DND-41 (cell line): ENCODE results near the gene CD58.

Experiments used
- EZH2 ChIP-seq: IDR thresholded peaks from 3 replicates; pipeline ENCODE4 v1.6.1; 2012; ENCODE audit warnings: borderline replicate concordance, low read depth, mild to moderate bottlenecking, moderate library complexity, low read length, inconsistent platforms; ENCODE audit not compliant: severe bottlenecking
- TF ChIP-seq, protein P1 (sequence below): IDR thresholded peaks from 2 replicates; pipeline ENCODE4 v1.5.1; 2012; ENCODE audit warnings: borderline replicate concordance, low read length, moderate library complexity, mild to moderate bottlenecking; ENCODE audit not compliant: poor library complexity, severe bottlenecking; ENCODE audit errors: extremely low read depth

- TF ChIP-seq, protein P1, sequence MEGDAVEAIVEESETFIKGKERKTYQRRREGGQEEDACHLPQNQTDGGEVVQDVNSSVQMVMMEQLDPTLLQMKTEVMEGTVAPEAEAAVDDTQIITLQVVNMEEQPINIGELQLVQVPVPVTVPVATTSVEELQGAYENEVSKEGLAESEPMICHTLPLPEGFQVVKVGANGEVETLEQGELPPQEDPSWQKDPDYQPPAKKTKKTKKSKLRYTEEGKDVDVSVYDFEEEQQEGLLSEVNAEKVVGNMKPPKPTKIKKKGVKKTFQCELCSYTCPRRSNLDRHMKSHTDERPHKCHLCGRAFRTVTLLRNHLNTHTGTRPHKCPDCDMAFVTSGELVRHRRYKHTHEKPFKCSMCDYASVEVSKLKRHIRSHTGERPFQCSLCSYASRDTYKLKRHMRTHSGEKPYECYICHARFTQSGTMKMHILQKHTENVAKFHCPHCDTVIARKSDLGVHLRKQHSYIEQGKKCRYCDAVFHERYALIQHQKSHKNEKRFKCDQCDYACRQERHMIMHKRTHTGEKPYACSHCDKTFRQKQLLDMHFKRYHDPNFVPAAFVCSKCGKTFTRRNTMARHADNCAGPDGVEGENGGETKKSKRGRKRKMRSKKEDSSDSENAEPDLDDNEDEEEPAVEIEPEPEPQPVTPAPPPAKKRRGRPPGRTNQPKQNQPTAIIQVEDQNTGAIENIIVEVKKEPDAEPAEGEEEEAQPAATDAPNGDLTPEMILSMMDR, result no peak
- no peak for TF ChIP-seq EZH2
These were observed 60.5 kb downstream of the CD58 start for GRCh38 chr1:116510361-116510760.
